ENCODE results near the gene OBI1. TPM values are rescaled to one million over a fixed set of nuclear protein-coding genes. Genes with fewer than 3 reads are reported as not detected.
"Not testable (repeated sequence)": the region's sequence is repeated elsewhere in the genome, so short reads cannot be mapped to it uniquely, and the experiment has no call there.

The OBI1 gene
- polyA plus RNA-seq, 1 experiment: 4.2 TPM

- no peak for DNase-seq (ENCODE audit: low read depth)
- ChIA-PET CTCF (no interaction called here), POLR2A (no interaction called here)
- H3K36me3 ChIP-seq (ENCODE audit: control insufficient read depth, insufficient read depth, low read length): no peaks in the 10 kb centered on the region
- no peak for TF ChIP-seq CTCF (IDR thresholded peaks at IDR 0.05; ENCODE audit: insufficient read depth, low read depth, low read length)
- no peak overlapping the region for H3K4me3 ChIP-seq (ENCODE audit: low read depth, low read length)
- H3K27me3 ChIP-seq (ENCODE audit: control insufficient read depth, insufficient read depth, low read length): no peaks in the 10 kb centered on the region
Observed at GRCh38 chr13:78655906-78656305, 3.0 kb downstream of the OBI1 start.

- H3K36me3 ChIP-seq (ENCODE audit: control insufficient read depth, insufficient read depth, low read length): no peaks in the 10 kb centered on the region
Observed at GRCh38 chr13:78655007-78655406, 3.9 kb downstream of the OBI1 start.

GRCh38 chr13:78652651-78653050, 6.3 kb downstream of the OBI1 start:
- ChIA-PET CTCF (no interaction called here), POLR2A (no interaction called here)
- Histone ChIP-seq H3K27me3 (ENCODE audit: control insufficient read depth, insufficient read depth, low read length) (no peaks in the 10 kb centered on the region), H3K4me3 (ENCODE audit: low read depth, low read length) (no peak overlapping the region), H3K36me3 (ENCODE audit: control insufficient read depth, insufficient read depth, low read length) (no peaks in the 10 kb centered on the region)
- no peak for DNase-seq (ENCODE audit: low read depth)
- no peak for TF ChIP-seq CTCF (IDR thresholded peaks at IDR 0.05; ENCODE audit: insufficient read depth, low read depth, low read length)

More at GRCh38 chr13:78655007-78655406, 3.9 kb downstream of the OBI1 start:
- DNase-seq (ENCODE audit: low read depth): no peak
- POLR2A ChIA-PET: no interaction called here
- no peaks in the 10 kb centered on the region for H3K27me3 ChIP-seq (ENCODE audit: control insufficient read depth, insufficient read depth, low read length)
- no peak for TF ChIP-seq CTCF (IDR thresholded peaks at IDR 0.05; ENCODE audit: insufficient read depth, low read depth, low read length)
- CTCF ChIA-PET: interaction anchor here (1.1 kb wide), 1 partner anchor 19 kb away, joined by 4 read pairs; no protein-coding TSS in a partner anchor
- H3K4me3 ChIP-seq (ENCODE audit: low read depth, low read length): no peak overlapping the region

GRCh38 chr13:78650717-78651083, 8.3 kb downstream of the OBI1 start:
- no peak for TF ChIP-seq CTCF (IDR thresholded peaks at IDR 0.05; ENCODE audit: insufficient read depth, low read depth, low read length)
- CTCF ChIA-PET: no interaction called here
- Histone ChIP-seq H3K4me3 (ENCODE audit: low read depth, low read length) (no peak overlapping the region), H3K36me3 (ENCODE audit: control insufficient read depth, insufficient read depth, low read length) (no peaks in the 10 kb centered on the region), H3K27me3 (ENCODE audit: control insufficient read depth, insufficient read depth, low read length) (no peaks in the 10 kb centered on the region)
- no peak for DNase-seq (ENCODE audit: low read depth)
- POLR2A ChIA-PET: no interaction called here

GRCh38 chr13:78649997-78650716, 8.8 kb downstream of the OBI1 start:
- POLR2A ChIA-PET: no interaction called here
- CTCF ChIA-PET: interaction anchor here (0.6 to 0.8 kb wide), 2 partner anchors 8 to 10 kb away, joined by 3 read pairs; no protein-coding TSS in a partner anchor
- TF ChIP-seq CTCF (IDR thresholded peaks at IDR 0.05; ENCODE audit: insufficient read depth, low read depth, low read length): no peak
- Histone ChIP-seq H3K36me3 (ENCODE audit: control insufficient read depth, insufficient read depth, low read length) (no peaks in the 10 kb centered on the region), H3K27me3 (ENCODE audit: control insufficient read depth, insufficient read depth, low read length) (no peaks in the 10 kb centered on the region), H3K4me3 (ENCODE audit: low read depth, low read length) (no peak overlapping the region)
- no peak for DNase-seq (ENCODE audit: low read depth)

- DNase-seq (ENCODE audit: low read depth); H3K4me3 ChIP-seq (ENCODE audit: low read depth, low read length); POLR2A ChIA-PET; CTCF ChIA-PET; H3K36me3 ChIP-seq (ENCODE audit: control insufficient read depth, insufficient read depth, low read length); H3K27me3 ChIP-seq (ENCODE audit: control insufficient read depth, insufficient read depth, low read length): not testable (repeated sequence)
Observed at GRCh38 chr13:78647109-78647678, 11.8 kb downstream of the OBI1 start.
